ENCODE data around the gene CDR2. TPM values are rescaled to one million over a fixed set of nuclear protein-coding genes. Genes with fewer than 3 reads are reported as not detected.

The CDR2 gene
- total and polyA plus RNA-seq, 2 experiments from 2014 or later, result 26.7 to 30.9 TPM

GRCh38 chr16:22323173-22323958, 51.1 kb downstream of the CDR2 start:
- no peaks in the 10 kb centered on the region for H3K9me3 ChIP-seq (ENCODE audit: low read depth)
- TF ChIP-seq CTCF (IDR thresholded peaks at IDR 0.05; ENCODE audit: poor library complexity) (no peak), EZH2 (IDR thresholded peaks at IDR 0.05; ENCODE audit: borderline replicate concordance) (no peak), EZH2phosphoT487 (IDR thresholded peaks at IDR 0.05; ENCODE audit: low read depth, severe bottlenecking, unreplicated experiment) (no peak)
- no peaks in the 10 kb centered on the region for H3K4me1 ChIP-seq (ENCODE audit: insufficient read depth)
- peaks cover 4% of the 10 kb centered on the region for H3K79me2 ChIP-seq
- H3K4me2 ChIP-seq, result no peak overlapping the region
- no peak overlapping the region for H2AFZ ChIP-seq
- H3K27me3 ChIP-seq, result no peaks in the 10 kb centered on the region
- H3K27ac ChIP-seq, result no peak overlapping the region
- peaks cover 3% of the 10 kb centered on the region for H4K20me1 ChIP-seq (ENCODE audit: insufficient read depth, poor library complexity, severe bottlenecking)
- DNase-seq (ENCODE audit: low spot score), result no peak
- no peaks in the 10 kb centered on the region for H3K9me2 ChIP-seq (replicated peaks; ENCODE audit: insufficient read depth)
- WGBS (ENCODE audit: low lambda C conversion rate, missing lambda C conversion rate), result 96% methylated on average over 12 of the region's 12 CpGs
- H3K36me3 ChIP-seq (replicated peaks; ENCODE audit: insufficient read depth, low read depth), result no peaks in the 10 kb centered on the region
- H3K4me3 ChIP-seq, result no peak overlapping the region

GRCh38 chr16:22322741-22323140, 51.7 kb downstream of the CDR2 start:
- Histone ChIP-seq H3K36me3 (replicated peaks; ENCODE audit: insufficient read depth, low read depth) (no peaks in the 10 kb centered on the region), H3K4me3 (no peak overlapping the region), H3K27ac (no peak overlapping the region), H3K4me2 (no peak overlapping the region), H3K27me3 (no peaks in the 10 kb centered on the region), H2AFZ (no peak overlapping the region), H4K20me1 (ENCODE audit: insufficient read depth, poor library complexity, severe bottlenecking) (peaks cover 3% of the 10 kb centered on the region), H3K9me2 (replicated peaks; ENCODE audit: insufficient read depth) (no peaks in the 10 kb centered on the region), H3K9me3 (ENCODE audit: low read depth) (no peaks in the 10 kb centered on the region), H3K79me2 (peaks cover 4% of the 10 kb centered on the region), H3K4me1 (ENCODE audit: insufficient read depth) (no peaks in the 10 kb centered on the region)
- no peak for TF ChIP-seq EZH2phosphoT487 (IDR thresholded peaks at IDR 0.05; ENCODE audit: low read depth, severe bottlenecking, unreplicated experiment)
- no peak for TF ChIP-seq EZH2 (IDR thresholded peaks at IDR 0.05; ENCODE audit: borderline replicate concordance)
- no peak for TF ChIP-seq CTCF (IDR thresholded peaks at IDR 0.05; ENCODE audit: poor library complexity)
- WGBS (ENCODE audit: low lambda C conversion rate, missing lambda C conversion rate), result 95% methylated on average over 17 of the region's 17 CpGs
- DNase-seq (ENCODE audit: low spot score), result no peak

- H3K36me3 ChIP-seq (replicated peaks; ENCODE audit: insufficient read depth, low read depth), result no peaks in the 10 kb centered on the region
These were observed 52.4 kb downstream of the CDR2 start for GRCh38 chr16:22322021-22322471.

More at GRCh38 chr16:22322021-22322471, 52.4 kb downstream of the CDR2 start:
- peaks cover 3% of the 10 kb centered on the region for H4K20me1 ChIP-seq (ENCODE audit: insufficient read depth, poor library complexity, severe bottlenecking)
- peaks cover 4% of the 10 kb centered on the region for H3K79me2 ChIP-seq
- no peak for DNase-seq (ENCODE audit: low spot score)
- H3K4me3 ChIP-seq, result no peak overlapping the region
- WGBS (ENCODE audit: low lambda C conversion rate, missing lambda C conversion rate), result 98% methylated on average over 11 of the region's 11 CpGs
- no peaks in the 10 kb centered on the region for H3K9me3 ChIP-seq (ENCODE audit: low read depth)
- no peaks in the 10 kb centered on the region for H3K4me1 ChIP-seq (ENCODE audit: insufficient read depth)
- H3K9me2 ChIP-seq (replicated peaks; ENCODE audit: insufficient read depth), result no peaks in the 10 kb centered on the region
- H2AFZ ChIP-seq, result no peak overlapping the region
- no peak overlapping the region for H3K4me2 ChIP-seq
- no peaks in the 10 kb centered on the region for H3K27me3 ChIP-seq
- TF ChIP-seq EZH2 (IDR thresholded peaks at IDR 0.05; ENCODE audit: borderline replicate concordance), result no peak
- no peak for TF ChIP-seq CTCF (IDR thresholded peaks at IDR 0.05; ENCODE audit: poor library complexity)
- no peak for TF ChIP-seq EZH2phosphoT487 (IDR thresholded peaks at IDR 0.05; ENCODE audit: low read depth, severe bottlenecking, unreplicated experiment)
- H3K27ac ChIP-seq, result no peak overlapping the region
